NCI-H1436 treated with DMSO at 0.1 percent for 48 hours (cell line): ENCODE measurements around the gene OSBPL5.

Experiments
- DNase-seq: peaks from one replicate; lab custom pipeline; 2025; lab: John Stamatoyannopoulos, UW

The OSBPL5 gene

DNA sequence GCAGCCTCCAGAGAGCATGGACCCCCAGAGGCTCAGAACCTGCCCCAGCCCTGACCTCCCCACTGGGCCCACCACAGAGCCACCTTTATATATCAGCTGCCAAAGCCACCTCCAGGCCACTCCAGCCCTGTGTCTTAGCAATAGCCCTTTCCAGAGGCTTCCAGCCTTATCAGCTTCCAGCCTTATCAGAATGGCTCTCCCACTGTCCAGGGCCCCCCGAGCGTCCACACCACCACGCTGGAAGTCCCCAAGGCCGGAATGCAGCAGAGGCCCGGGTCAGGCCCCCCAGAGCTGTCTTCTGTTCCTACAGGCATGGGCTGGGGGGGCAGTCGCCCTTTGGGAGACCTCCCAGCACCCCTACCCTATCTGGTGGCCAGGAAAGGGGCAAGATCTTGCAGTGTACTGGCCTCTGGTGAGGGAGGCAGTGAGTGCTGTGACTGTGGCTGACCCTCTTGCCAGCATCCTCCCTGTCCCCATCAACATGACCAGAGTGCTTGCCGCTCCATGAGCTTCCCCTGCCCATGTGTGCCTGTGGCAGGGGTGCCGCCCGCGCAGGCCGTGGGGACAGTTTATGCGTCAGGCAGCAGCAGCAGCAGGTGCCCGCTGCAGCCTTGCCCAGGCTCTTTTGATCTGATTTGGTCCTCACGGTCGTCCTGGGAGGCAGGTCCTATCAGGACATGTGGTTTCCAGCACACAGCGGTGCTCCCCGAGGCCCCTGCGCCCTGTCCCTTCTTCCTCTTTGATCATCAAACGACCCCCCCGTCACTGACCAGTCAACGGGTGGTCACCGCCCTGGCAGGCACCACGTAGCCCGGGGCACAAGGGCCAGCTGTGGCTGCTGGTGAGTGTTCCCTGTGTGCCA lies 15.9 kb downstream of the OSBPL5 start:
- DNase-seq = no peak

DNA sequence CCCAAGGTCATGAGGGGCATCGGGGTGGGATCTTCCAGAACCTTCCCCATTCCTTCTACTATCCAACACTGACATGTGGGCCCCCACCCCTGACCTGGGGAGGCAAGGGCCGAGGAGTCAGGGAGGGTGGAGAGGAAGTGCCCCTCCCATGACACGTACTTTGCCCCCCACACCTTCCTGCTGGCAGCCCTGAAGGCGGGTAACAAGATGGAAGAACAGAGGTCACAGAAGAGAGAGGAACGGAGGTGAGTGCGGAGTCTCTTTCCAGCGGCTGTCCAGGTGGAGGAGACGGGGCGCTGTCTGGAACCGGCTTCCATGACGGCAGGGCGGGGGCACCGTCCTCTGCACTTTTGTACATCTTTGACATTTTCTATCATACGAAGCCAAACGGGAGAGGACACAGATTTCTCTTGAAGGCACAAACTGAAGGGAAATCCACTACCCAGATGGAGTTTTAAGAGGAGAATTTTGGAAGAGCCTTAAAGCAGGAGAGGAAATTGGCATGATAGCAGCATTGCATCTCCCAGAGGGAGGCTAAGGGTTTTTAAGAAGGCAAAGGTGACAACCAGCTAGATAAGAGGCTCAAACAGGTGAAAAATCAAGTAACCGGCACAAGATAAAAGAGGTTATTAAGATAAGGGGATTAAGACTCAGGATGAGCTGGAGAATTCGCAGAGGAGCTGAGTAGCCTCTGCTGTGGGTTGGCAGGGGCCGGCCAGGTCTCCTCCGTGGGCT lies 16.7 kb downstream of the OSBPL5 start:
- DNase-seq = no peak

DNA sequence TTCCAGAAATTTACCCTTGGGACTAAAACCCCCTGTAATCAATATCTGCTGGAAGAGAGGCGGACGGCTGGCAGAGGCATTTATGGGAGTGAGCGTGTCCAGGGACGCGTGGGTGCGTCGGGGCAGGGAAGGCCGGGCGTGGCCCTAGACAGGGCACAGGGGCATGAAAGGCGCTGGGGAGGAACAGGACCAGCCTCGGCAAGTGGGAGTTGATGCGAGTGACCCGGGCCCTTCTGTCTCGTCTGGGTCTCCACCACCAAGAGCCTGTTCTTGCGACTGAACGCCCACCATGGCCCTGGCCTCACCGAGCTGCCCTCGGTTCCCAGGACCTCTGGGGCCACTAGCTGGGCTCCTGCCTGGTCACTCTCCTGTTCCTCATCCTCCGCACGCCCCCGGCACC lies 17.5 kb downstream of the OSBPL5 start:
- no peak for DNase-seq

DNA sequence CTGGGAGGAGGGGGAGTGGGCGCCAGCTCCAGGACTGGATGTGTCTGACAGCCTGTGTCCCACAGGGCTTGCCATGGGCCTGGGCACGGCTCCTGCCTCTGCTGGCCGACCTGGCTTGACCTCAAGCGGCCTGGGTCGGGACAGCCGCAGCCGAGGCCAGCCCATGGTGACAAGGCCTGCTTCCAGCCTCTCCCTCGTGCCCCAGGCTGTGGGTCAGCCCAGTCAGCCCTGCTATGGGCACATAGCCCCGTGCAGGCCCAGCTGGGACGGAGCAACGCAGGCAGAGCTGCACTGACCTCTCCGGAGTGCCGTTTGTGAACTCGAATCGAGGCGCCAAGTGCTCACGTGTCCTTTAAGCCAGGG lies 17.9 kb downstream of the OSBPL5 start:
- DNase-seq = no peak

DNA sequence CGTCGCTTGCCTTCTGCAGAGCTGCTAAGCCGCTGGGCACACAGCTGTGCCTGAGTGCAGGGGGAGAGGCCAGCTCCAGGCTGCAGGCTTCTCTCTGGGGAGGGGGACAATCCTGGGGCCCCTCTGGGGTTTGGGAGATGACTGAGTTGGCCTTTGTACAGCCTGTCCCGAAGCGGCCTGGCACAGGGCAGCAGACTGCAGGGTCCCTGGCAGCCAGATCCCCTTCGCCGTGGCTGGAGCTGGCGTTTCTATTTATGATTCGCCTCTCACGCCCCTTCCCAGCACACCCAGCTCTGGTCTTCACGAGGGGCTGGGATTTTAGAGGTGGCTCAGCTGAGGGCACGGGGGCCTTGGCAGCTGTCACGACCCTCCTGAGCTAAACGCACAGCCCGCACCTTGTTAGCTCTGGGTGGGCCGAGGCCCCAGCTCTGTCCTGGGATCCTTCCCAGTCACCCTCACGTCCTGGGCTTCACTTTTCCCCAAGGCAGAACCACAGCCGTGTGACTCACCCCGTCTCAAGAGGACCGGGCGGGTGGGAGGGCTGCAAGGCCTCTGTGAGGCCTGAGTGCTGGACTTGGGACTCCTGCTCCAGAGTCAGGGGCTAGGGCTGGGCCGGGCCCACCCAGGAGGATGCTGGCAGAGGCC lies 18.4 kb downstream of the OSBPL5 start:
- DNase-seq = no peak

DNA sequence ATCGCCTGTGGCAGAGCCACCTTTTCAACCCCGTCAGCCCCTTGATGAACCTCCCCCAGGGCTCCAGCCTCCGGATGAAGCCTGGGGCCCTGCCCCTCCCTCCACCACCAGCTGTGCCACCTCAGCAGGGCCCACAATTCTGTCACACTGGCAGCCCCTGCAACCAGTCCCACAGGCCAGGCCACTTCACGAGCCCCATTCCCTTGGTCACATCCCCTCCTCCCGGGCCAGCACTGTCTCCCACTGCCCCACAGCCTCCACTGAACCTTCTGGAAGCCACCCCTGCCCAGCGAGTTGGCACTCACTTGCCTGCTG lies 19.9 kb downstream of the OSBPL5 start:
- DNase-seq = no peak

DNA sequence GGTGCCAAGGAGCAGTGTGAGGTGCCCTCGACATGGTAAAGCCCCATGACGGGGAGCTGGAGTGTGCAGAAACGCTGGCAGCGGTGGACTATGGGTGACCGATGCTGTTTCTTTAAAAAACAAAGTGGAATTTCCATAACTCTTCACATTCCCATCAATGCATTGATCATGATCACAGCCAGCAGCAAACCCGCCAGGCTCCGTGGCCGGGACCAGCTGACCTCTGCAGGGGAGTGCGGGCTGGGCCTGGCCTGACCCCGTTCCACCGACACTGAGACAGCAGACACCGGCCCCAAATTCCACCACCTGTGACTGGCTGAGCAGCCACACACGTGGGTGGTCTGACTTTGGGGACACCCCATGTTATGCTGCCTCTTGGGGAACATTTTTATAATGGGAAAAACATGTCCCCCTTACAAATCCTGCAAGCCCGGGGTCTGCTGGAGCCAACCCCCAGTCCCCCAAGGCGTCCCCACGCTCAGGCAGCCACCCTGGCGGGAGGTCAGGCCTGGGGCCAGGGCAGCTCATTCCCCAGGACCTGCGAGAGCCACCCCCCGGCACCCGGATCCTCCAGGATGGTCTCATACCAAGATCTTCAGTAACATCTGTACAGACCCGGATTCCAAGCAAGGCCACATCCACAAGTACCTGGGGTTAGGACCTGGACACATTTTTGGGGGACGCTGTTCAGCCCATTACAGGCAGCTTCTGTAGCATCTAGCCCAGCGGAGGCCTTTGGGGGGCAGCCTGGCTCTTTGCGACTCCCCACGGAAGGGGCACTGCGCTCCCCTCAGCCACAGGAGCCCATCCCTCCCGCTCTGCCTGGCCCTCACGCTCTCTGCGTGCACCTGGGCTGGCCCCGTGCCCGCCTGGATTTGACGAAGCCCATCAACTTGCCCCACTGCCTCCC lies 20.6 kb downstream of the OSBPL5 start:
- DNase-seq = no peak

DNA sequence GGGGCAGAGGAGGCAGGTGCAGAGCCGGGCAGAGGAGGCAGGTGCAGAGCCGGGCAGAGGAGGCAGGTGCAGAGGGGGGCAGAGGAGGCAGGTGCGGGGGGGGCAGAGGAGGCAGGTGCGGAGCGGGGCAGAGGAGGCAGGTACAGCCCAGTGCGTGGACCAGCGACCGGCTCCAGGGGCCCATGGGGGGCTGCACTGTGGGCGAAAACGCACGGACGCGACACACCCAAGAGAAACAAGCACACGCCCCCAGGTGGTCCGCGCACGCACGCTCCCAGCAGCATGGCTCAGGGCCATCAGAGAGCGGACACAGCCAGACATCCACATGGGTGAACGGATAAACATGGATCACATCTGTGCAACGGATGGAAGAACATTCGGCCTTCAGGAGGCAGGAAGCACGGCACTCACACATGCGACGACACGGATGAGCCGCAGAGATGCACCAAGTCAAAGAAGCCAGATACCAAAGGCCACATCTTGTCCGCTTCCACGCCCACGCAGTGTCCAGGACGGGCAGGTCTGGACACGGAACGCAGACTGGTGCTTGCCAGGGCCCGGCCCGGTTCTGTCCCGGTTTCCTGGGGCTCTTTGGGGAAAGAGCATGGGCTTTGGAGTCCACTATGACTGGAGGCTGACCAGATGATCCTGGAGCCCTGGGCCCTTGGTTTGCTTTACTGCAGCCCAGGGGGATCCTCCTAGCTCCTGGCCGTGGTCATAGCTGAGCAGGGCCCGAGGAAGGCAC lies 21.8 kb downstream of the OSBPL5 start:
- DNase-seq = no peak

DNA sequence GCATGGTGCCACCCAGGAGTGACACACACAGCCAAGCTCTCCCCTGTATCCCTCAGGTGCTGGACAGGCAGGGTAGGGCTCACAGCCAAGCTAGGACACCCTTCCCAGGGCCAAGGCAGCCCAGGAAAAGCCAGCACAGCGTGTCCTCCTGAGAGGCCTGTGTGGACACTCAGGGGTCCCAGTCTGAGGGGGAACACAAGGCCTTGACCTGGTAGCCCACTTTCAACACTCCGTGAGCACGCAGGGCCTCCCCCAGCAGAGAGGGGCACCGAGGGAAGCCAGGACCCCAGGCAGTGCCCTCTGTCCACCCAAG lies 24.9 kb downstream of the OSBPL5 start:
- DNase-seq = no peak

DNA sequence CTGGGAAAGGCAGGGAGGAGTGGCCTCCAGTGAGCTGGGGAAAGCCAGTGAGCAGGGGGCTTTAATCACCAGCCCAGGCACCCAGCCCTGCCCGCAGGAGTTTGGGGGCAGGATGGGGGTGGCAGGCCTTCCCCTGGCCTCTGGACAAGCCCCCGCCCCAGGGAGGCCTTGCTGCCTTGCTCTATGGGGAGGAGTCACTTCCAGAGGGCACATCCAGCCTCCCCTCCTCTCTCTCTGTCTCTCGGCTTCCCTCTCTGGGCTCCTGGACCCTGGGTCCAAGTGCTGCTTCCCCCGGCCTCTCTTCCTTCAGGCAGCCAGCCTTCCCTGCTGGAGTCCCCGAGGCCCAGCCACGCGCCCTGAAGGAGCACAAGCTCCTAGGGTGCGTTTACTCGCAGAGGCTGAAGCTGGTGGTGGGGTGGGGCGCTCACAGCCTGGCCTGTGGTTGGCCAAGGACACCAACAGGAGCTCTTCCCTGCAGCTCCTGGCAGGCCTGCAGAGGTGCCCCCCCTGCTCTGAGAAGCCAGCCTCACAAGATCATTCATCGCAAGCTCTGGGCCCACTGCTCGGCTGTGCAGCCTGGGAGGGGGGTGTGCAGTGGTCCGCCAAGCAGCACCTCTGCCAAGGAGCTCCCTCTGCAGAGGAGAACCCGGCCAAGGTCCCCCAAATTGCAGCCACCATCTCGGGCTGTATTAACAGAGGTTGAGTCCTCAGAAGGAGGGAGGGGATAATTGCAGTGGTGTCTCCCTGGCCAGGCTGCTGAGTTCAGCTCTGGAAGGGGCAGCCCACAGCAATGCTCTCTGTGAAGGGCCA lies 25.4 kb downstream of the OSBPL5 start:
- DNase-seq = no peak

DNA sequence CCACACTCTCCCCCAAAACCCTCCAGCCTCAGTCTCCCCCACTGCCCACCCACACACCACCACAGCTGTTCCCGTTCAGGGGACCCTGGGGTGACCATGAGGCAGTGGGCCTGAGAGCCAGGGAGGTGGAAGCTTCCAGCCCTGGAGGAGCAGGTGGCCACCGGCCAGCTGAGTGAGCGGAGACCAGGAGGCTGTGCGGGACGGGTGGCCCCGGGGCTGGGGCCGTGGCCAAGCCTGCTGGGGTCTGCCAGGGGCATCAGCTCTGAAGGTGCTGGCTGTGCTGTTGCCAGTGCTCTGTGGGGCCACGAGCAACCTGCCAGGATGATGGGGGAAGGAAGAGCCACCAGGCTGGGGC lies 26.0 kb downstream of the OSBPL5 start:
- DNase-seq = no peak

DNA sequence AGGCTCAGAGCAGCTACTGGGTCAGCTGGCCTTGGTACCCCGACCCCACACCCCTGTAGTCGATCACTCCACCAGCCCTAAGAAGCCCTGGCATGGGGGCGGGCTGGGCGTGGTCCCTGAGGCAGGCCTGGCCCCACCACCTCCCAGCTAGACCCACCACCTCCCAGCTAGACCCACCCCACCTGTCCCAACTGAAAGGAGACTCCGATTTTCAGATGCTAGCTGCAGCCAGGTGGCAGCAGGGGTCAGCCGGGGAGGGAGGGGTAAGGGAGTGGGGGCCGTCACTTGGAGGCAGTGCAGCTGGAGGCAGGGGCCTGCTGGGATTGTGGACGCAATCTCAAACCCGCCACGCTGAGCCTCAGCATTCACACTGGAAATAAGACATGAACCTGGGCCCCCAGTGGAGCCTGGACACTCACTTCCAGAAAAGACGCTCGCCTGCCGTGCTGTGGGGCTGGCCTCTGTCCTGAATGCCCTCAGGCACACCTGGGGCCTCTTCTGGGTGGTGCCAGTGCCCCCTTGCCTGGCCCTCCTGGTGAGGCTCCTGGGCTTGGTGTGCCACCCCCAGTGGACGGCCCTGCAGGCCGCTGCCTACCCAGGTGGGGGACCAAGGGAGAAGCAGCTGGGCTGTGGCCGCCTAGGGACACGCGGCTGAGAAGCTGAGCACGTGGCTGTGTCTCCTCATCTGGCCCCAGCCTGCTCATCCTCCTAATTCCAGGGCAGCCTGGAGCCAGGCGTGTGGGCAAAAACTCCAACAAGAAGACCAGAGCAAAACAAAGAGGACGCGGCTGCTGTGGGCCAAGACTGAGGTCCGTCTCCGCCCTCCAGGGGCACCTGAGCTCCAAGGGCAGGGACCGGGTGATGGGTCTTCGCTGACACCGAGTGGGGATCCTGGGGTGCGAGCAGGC lies 26.7 kb downstream of the OSBPL5 start:
- DNase-seq = no peak

DNA sequence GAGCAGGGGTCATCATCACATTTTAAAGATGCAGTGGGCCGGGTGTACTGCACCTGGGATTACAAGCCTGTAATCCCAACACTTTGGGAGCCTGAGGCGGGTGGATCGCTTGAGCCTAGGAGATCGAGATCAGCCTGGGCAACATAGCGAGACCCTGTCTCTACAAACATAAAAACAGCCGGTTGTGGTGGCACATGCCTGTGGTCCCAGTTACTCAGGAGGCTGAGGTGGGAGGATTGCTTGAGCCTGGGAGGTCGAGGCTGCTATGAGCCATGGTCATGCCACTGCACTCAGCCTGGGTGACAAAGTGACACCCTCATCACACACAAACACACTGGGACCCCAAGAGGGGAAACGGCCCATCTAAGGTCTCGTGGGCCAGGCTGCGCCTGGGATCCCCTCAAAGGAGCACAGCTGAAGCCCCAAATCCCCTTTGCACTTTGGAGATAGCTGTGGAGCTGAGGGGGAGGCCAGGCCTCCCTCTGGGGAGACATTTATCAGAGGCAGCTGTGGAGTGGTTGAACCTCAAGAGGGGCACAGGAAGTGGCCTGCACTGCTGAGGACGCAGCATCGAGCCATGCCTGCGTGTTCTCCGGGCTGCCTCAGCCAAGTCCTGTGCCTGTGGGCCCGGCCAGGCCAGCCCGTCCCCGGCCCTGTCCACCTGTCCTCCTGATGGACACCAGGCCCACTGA lies 27.5 kb downstream of the OSBPL5 start:
- DNase-seq = no peak

DNA sequence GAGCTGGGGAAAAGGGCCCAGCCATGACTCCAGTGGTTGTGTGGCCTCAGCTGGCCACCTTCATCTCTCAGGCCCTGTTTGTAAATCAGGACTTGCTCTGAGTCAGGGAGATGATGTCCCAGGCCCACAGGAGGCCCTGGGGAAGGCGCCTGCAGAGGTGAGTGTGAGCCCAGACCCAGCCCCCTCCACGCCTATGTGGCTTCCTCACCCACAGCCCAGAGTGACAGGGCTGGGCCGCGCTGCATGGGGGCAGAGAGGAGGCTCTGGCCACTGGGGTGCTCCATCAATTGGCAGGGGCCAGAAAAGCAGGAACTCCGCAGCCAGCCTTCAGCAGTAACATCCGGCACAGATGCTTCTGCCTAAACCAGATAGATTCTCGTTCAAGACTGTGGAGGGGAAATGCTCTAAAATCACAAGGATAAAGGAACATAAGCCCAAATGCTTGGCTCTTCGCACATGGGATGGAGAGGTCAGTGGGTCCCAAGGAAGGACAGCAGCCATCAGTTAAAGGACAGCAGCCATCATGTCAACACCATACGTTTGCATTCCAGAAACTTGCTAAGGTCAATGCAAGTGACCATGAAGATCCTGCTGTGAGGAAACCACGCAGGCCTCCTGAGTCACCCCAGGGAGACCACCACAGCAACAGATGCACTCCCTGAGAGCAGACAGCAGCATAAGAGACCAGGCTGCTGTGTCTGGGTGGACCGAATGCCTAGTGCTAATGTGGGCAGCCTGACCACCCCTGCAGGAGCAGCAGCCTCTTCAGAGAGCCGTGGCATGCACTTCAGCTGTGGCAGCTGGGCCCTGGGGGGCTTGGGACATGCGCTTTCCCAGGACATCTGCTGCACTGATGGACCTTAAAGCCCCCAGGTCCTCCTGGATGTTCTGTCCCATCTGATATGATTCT lies 28.3 kb downstream of the OSBPL5 start:
- DNase-seq = no peak

DNA sequence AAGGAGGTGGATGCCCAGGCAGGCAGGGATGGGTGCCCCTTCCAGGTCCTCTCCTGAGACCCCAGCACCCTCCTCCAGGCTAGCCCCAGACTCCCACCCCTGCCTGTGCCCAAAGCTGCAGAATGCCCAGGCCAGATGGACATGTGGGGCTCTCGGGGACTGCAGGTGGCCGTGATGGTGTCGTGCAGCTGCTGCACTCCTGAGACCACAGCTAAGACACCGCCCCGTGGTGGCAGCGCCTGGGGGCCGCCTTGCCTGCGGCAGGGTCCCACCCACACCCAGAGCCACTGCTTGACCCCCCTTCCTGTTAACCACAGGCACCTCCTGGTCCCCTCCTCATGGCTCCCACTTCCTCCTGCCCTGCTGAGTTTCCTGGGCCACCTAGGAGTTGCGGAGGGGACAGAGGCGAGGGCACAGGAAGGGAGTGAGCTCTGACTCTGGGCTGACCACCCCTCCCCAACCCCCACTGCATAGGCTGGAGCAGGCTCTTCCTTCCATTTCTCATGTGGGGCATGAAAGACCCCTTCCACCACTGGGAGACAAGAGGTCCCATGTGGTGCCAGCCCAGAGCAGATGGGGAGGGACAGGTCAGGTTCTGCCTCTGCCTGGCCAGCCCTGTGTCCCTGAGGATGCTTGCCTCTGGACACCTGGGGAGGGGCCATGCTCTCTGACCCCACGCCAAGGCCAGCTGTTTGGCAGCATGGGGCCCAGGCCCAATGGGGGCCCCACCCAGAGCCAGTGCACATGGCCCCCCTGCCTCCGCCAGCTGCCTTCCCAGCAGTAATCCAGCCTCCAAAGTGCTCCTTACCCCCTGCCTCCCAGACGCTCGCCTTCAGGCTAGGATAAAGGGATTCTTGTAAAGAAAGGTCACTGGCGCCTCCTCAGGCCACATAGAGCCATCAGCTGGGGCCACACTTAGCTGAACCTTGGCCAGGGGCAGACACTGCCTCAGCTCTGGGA lies 29.3 kb downstream of the OSBPL5 start:
- no peak for DNase-seq

DNA sequence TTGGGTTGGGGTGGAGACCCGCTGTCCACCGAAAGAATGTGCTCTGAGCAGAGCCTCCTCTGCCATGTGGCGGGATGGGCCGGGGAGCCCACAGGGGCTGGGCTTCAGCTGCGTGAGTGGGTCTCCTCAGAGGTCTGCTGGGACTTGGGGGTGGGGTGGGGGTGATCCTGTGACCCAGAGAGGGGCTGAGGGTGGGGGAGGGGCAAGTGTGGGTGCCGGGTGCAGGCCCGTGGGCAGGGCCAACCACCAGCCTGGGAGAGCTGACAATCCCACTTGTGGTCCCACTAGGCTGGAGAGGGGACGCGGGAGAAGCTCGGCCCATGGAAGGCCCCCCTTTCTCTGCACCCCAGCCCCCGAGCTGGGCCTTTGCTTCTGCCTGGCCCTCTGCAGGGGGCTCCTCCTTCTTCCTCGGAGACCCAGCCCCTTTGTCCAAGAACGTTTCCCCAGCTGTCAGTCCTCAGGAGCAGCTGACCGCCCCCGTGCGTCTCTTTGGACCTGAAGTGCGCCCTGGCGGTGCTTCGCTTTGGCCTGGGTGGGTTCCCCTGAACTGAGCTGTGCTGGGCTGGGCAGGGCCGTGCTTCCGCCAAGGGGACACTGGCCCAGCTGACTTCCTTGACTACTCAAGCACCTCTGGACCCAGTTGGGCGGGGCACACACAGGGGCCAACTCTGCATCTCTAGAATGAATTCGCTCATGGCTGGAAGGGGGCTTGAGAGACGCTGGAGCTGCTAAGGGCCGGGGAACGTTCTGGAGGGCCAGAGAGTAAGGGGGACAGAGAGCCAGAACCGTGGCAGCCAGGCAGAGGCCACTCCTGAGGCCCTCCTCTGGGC lies 30.2 kb downstream of the OSBPL5 start:
- no peak for DNase-seq
